Pons (tissue), 1 donor: Measurements from ENCODE around the gene ZNF189.

ENCODE experiments used
- DNase-seq: peaks from one replicate; pipeline ENCODE4 v3.0.0-alpha.2; 2016; ENCODE audit warnings: low spot score

ZNF189 gene

GRCh38 chr9:101398068-101398929, at the start of gene ZNF189, which contains the start of gene MRPL50:
ZNF189 (plus strand) TSS chr9:101398851; CDS start chr9:101399157, 306 bp downstream.
MRPL50 (minus strand) TSS chr9:101398618; CDS start chr9:101398592, 26 bp downstream.
- DNase-seq: peak; percentile 100

- no peak for DNase-seq
These were observed 48.4 kb upstream of the ZNF189 start for GRCh38 chr9:101350285-101350684.

- DNase-seq: no peak
These were observed 45.7 kb upstream of the ZNF189 start for GRCh38 chr9:101352892-101353463.

GRCh38 chr9:101353683-101354082, 45.0 kb upstream of the ZNF189 start:
- no peak for DNase-seq

- DNase-seq: no peak
These were observed 44.4 kb upstream of the ZNF189 start for GRCh38 chr9:101354143-101354764.

- no peak for DNase-seq
These were observed 43.6 kb upstream of the ZNF189 start for GRCh38 chr9:101354765-101355708.

- DNase-seq: no peak
These were observed 42.0 kb upstream of the ZNF189 start for GRCh38 chr9:101356619-101357018.

- no peak for DNase-seq
These were observed 39.0 kb upstream of the ZNF189 start for GRCh38 chr9:101359679-101360078.

GRCh38 chr9:101360647-101361046, 38.0 kb upstream of the ZNF189 start:
- no peak for DNase-seq

GRCh38 chr9:101362450-101362849, 36.2 kb upstream of the ZNF189 start:
- no peak for DNase-seq

GRCh38 chr9:101365181-101365580, 33.5 kb upstream of the ZNF189 start:
- DNase-seq: no peak

GRCh38 chr9:101366038-101366756, 32.5 kb upstream of the ZNF189 start:
- DNase-seq: no peak

- DNase-seq: no peak
These were observed 31.3 kb upstream of the ZNF189 start for GRCh38 chr9:101367323-101367722.

- no peak for DNase-seq
These were observed 29.4 kb upstream of the ZNF189 start for GRCh38 chr9:101369286-101369685.

- DNase-seq: no peak
These were observed 28.6 kb upstream of the ZNF189 start for GRCh38 chr9:101369884-101370531.

- DNase-seq: no peak
These were observed 26.8 kb upstream of the ZNF189 start for GRCh38 chr9:101371813-101372212.

GRCh38 chr9:101372327-101373118, 26.1 kb upstream of the ZNF189 start:
- no peak for DNase-seq

- no peak for DNase-seq
These were observed 23.1 kb upstream of the ZNF189 start for GRCh38 chr9:101375546-101375945.

GRCh38 chr9:101376111-101376848, 22.4 kb upstream of the ZNF189 start:
- no peak for DNase-seq
